Subcutaneous abdominal adipose tissue (tissue), 5 donors: ENCODE measurements around the gene ARGLU1.
"Not testable (repeated sequence)": the region's sequence is repeated elsewhere in the genome, so short reads cannot be mapped to it uniquely, and the experiment has no call there.

Experiments used
- H3K27ac ChIP-seq: one replicate; pipeline ENCODE4 v1.7.0; 2013; ENCODE audit warnings: low read depth, mild to moderate bottlenecking, inconsistent platforms, low read length, moderate library complexity
- H3K27me3 ChIP-seq, 5 donors: one replicate each; pipeline ENCODE4 v1.7.0; 2013; ENCODE audit warnings: low read length in 5 of 5, inconsistent platforms in 1 of 5; ENCODE audit not compliant: control insufficient read depth in 5 of 5, insufficient read depth in 4 of 5
- H3K36me3 ChIP-seq, 5 donors: one replicate each; pipeline ENCODE4 v1.7.0; 2013; ENCODE audit warnings: low read length in 5 of 5; ENCODE audit not compliant: control insufficient read depth in 5 of 5, insufficient read depth in 5 of 5
- H3K4me1 ChIP-seq, 5 donors: one replicate each; pipeline ENCODE4 v1.7.0; 2013; ENCODE audit warnings: low read length in 5 of 5, mild to moderate bottlenecking in 3 of 5, moderate library complexity in 1 of 5; ENCODE audit not compliant: control insufficient read depth in 5 of 5, insufficient read depth in 5 of 5
- H3K4me3 ChIP-seq, 5 donors: one replicate each; pipeline ENCODE4 v1.7.0; 2013; ENCODE audit warnings: low read length in 5 of 5, low read depth in 1 of 5
- H3K9ac ChIP-seq, 5 donors: one replicate each; pipeline ENCODE4 v1.7.0; 2013; ENCODE audit warnings: low read length in 5 of 5, mild to moderate bottlenecking in 4 of 5, moderate library complexity in 3 of 5
- H3K9me3 ChIP-seq, 5 donors: one replicate each; pipeline ENCODE4 v1.7.0; 2013; ENCODE audit warnings: low read length in 5 of 5; ENCODE audit not compliant: control insufficient read depth in 5 of 5
- donor health status: healthy.
- donor health status: healthy.
- donor health status: healthy.
- donor health status: healthy.
- donor health status: healthy.

The ARGLU1 gene

GRCh38 chr13:106600798-106601135 lies 32.8 kb upstream of the ARGLU1 start:
- H3K27me3 ChIP-seq, H3K27ac ChIP-seq, H3K4me3 ChIP-seq, H3K9me3 ChIP-seq, H3K9ac ChIP-seq, H3K36me3 ChIP-seq: not testable (repeated sequence)
- H3K4me1 ChIP-seq = peaks cover 6 to 32% (median 26%) of the 10 kb centered on the region in 5 donors

- H3K4me1 ChIP-seq = peaks cover 6 to 36% (median 30%) of the 10 kb centered on the region in 5 donors
- H3K27ac ChIP-seq = no peak overlapping the region
- no peaks in the 10 kb centered on the region for H3K36me3 ChIP-seq
Measured at GRCh38 chr13:106599875-106600797, 32.2 kb upstream of the ARGLU1 start.

GRCh38 chr13:106597749-106598395 lies 29.9 kb upstream of the ARGLU1 start:
- Histone ChIP-seq H3K27ac (no peak overlapping the region), H3K9me3 (no peaks in the 10 kb centered on the region), H3K4me1 (peaks cover 6 to 36% (median 30%) of the 10 kb centered on the region in 5 donors), H3K9ac (no peak overlapping the region), H3K36me3 (no peaks in the 10 kb centered on the region), H3K27me3 (no peaks in the 10 kb centered on the region), H3K4me3 (no peak overlapping the region)

More at GRCh38 chr13:106599875-106600797, 32.2 kb upstream of the ARGLU1 start:
- no peak overlapping the region for H3K9ac ChIP-seq
- H3K27me3 ChIP-seq = no peaks in the 10 kb centered on the region
- no peaks in the 10 kb centered on the region for H3K9me3 ChIP-seq
- no peak overlapping the region for H3K4me3 ChIP-seq

GRCh38 chr13:106597186-106597585 lies 29.2 kb upstream of the ARGLU1 start:
- H3K4me1 ChIP-seq = peaks cover 6 to 36% (median 30%) of the 10 kb centered on the region in 5 donors
- H3K9ac ChIP-seq = no peak overlapping the region
- H3K27me3 ChIP-seq = no peaks in the 10 kb centered on the region
- no peak overlapping the region for H3K4me3 ChIP-seq
- H3K27ac ChIP-seq = peak overlapping the region; percentile 63
- no peaks in the 10 kb centered on the region for H3K36me3 ChIP-seq
- no peaks in the 10 kb centered on the region for H3K9me3 ChIP-seq

GRCh38 chr13:106596275-106596937 lies 28.5 kb upstream of the ARGLU1 start:
- H3K27ac ChIP-seq = peak overlapping the region; percentile 63

GRCh38 chr13:106595625-106596024 lies 27.7 kb upstream of the ARGLU1 start:
- H3K27ac ChIP-seq = no peak overlapping the region
- peaks cover 6 to 33% (median 30%) of the 10 kb centered on the region in 5 donors for H3K4me1 ChIP-seq
- H3K9ac ChIP-seq = no peak overlapping the region
- peak overlapping the region in 1 of 5 donors; percentile 5 for H3K4me3 ChIP-seq
- H3K9me3 ChIP-seq = no peaks in the 10 kb centered on the region
- H3K36me3 ChIP-seq = no peaks in the 10 kb centered on the region
- H3K27me3 ChIP-seq = no peaks in the 10 kb centered on the region

More at GRCh38 chr13:106596275-106596937, 28.5 kb upstream of the ARGLU1 start:
- H3K4me3 ChIP-seq = peak overlapping the region in 1 of 5 donors; percentile 5
- no peaks in the 10 kb centered on the region for H3K36me3 ChIP-seq
- no peaks in the 10 kb centered on the region for H3K9me3 ChIP-seq
- H3K27me3 ChIP-seq = no peaks in the 10 kb centered on the region
- H3K9ac ChIP-seq = no peak overlapping the region
- H3K4me1 ChIP-seq = peaks cover 6 to 36% (median 30%) of the 10 kb centered on the region in 5 donors

- no peak overlapping the region for H3K9ac ChIP-seq
- H3K27me3 ChIP-seq = no peaks in the 10 kb centered on the region
- no peaks in the 10 kb centered on the region for H3K9me3 ChIP-seq
- no peaks in the 10 kb centered on the region for H3K36me3 ChIP-seq
- H3K4me3 ChIP-seq = no peak overlapping the region
- H3K4me1 ChIP-seq = peaks cover 6 to 28% (median 25%) of the 10 kb centered on the region in 5 donors
- H3K27ac ChIP-seq = no peak overlapping the region
Measured at GRCh38 chr13:106594980-106595379, 27.0 kb upstream of the ARGLU1 start.

- no peak overlapping the region for H3K27ac ChIP-seq
- peaks cover 6 to 34% (median 25%) of the 10 kb centered on the region in 5 donors for H3K4me1 ChIP-seq
- H3K4me3 ChIP-seq = no peak overlapping the region
- H3K27me3 ChIP-seq = no peaks in the 10 kb centered on the region
- no peaks in the 10 kb centered on the region for H3K36me3 ChIP-seq
- H3K9ac ChIP-seq = no peak overlapping the region
- no peaks in the 10 kb centered on the region for H3K9me3 ChIP-seq
Measured at GRCh38 chr13:106593132-106593531, 25.2 kb upstream of the ARGLU1 start.

GRCh38 chr13:106591299-106591698 lies 23.4 kb upstream of the ARGLU1 start:
- Histone ChIP-seq H3K27me3 (no peaks in the 10 kb centered on the region), H3K36me3 (no peaks in the 10 kb centered on the region), H3K9me3 (peaks cover 0 to 1% (median 0%) of the 10 kb centered on the region in 5 donors), H3K27ac (no peak overlapping the region), H3K4me1 (peaks cover 4 to 21% (median 9%) of the 10 kb centered on the region in 5 donors), H3K4me3 (no peak overlapping the region), H3K9ac (no peak overlapping the region)
